Measurements from ENCODE around the gene SNX13. TPM values are rescaled to one million over a fixed set of nuclear protein-coding genes. Genes with fewer than 3 reads are reported as not detected.

SNX13 gene
- total and polyA plus RNA-seq, 2 experiments from 2014 or later, result 7.5 to 42.7 TPM

- Histone ChIP-seq H3K4me2 (no peak overlapping the region), H2AFZ (no peak overlapping the region), H3K4me1 (ENCODE audit: insufficient read depth) (peaks cover 4% of the 10 kb centered on the region; the same call in 1 of the 2 replicates), H3K36me3 (ENCODE audit: insufficient read depth) (no peaks in the 10 kb centered on the region), H3K79me2 (replicated peaks; ENCODE audit: insufficient read depth) (no peaks in the 10 kb centered on the region), H3K4me3 (no peak overlapping the region), H3F3A (replicated peaks; ENCODE audit: low read depth) (no peaks in the 10 kb centered on the region), H4K20me1 (replicated peaks; ENCODE audit: insufficient read depth) (no peaks in the 10 kb centered on the region), H3K27me3 (ENCODE audit: insufficient read depth) (no peaks in the 10 kb centered on the region), H3K9me2 (ENCODE audit: insufficient read depth) (no peaks in the 10 kb centered on the region), H3K27ac (ENCODE audit: low read depth) (no peak overlapping the region)
- no peak overlapping the region for H3K27ac Mint-ChIP-seq
- no peak overlapping the region for H3K4me3 Mint-ChIP-seq
- DNase-seq (ENCODE audit: low spot score) (no peak), ATAC-seq (no peak)
- H3K9me3 Mint-ChIP-seq, result no peaks in the 10 kb centered on the region
- H3K27me3 Mint-ChIP-seq (ENCODE audit: insufficient read depth, low read depth, poor library complexity), result no peaks in the 10 kb centered on the region
- H3K36me3 Mint-ChIP-seq (ENCODE audit: low read depth), result no peaks in the 10 kb centered on the region
- TF ChIP-seq POLR2AphosphoS5 (IDR thresholded peaks at IDR 0.05; ENCODE audit: low read depth) (no peak), CREB1 (CRISPR knock-in tag; IDR thresholded peaks at IDR 0.05; ENCODE audit: low read depth) (no peak), EZH2 (IDR thresholded peaks at IDR 0.05; ENCODE audit: low read depth, unreplicated experiment) (no peak), ZNF114 (CRISPR knock-in tag; IDR thresholded peaks at IDR 0.05) (no peak), JUNB (IDR thresholded peaks at IDR 0.05; ENCODE audit: unreplicated experiment) (no peak), ETS1 (IDR thresholded peaks at IDR 0.05) (no peak), STAT1 (IDR thresholded peaks at IDR 0.05; ENCODE audit: unreplicated experiment) (no peak), ZNF331 (CRISPR knock-in tag; IDR thresholded peaks at IDR 0.05; ENCODE audit: low read depth) (no peak), NANOG (IDR thresholded peaks at IDR 0.05; ENCODE audit: borderline replicate concordance) (no peak), EZH2phosphoT487 (IDR thresholded peaks at IDR 0.05; ENCODE audit: unreplicated experiment) (no peak)
- TF ChIP-seq, protein P1, sequence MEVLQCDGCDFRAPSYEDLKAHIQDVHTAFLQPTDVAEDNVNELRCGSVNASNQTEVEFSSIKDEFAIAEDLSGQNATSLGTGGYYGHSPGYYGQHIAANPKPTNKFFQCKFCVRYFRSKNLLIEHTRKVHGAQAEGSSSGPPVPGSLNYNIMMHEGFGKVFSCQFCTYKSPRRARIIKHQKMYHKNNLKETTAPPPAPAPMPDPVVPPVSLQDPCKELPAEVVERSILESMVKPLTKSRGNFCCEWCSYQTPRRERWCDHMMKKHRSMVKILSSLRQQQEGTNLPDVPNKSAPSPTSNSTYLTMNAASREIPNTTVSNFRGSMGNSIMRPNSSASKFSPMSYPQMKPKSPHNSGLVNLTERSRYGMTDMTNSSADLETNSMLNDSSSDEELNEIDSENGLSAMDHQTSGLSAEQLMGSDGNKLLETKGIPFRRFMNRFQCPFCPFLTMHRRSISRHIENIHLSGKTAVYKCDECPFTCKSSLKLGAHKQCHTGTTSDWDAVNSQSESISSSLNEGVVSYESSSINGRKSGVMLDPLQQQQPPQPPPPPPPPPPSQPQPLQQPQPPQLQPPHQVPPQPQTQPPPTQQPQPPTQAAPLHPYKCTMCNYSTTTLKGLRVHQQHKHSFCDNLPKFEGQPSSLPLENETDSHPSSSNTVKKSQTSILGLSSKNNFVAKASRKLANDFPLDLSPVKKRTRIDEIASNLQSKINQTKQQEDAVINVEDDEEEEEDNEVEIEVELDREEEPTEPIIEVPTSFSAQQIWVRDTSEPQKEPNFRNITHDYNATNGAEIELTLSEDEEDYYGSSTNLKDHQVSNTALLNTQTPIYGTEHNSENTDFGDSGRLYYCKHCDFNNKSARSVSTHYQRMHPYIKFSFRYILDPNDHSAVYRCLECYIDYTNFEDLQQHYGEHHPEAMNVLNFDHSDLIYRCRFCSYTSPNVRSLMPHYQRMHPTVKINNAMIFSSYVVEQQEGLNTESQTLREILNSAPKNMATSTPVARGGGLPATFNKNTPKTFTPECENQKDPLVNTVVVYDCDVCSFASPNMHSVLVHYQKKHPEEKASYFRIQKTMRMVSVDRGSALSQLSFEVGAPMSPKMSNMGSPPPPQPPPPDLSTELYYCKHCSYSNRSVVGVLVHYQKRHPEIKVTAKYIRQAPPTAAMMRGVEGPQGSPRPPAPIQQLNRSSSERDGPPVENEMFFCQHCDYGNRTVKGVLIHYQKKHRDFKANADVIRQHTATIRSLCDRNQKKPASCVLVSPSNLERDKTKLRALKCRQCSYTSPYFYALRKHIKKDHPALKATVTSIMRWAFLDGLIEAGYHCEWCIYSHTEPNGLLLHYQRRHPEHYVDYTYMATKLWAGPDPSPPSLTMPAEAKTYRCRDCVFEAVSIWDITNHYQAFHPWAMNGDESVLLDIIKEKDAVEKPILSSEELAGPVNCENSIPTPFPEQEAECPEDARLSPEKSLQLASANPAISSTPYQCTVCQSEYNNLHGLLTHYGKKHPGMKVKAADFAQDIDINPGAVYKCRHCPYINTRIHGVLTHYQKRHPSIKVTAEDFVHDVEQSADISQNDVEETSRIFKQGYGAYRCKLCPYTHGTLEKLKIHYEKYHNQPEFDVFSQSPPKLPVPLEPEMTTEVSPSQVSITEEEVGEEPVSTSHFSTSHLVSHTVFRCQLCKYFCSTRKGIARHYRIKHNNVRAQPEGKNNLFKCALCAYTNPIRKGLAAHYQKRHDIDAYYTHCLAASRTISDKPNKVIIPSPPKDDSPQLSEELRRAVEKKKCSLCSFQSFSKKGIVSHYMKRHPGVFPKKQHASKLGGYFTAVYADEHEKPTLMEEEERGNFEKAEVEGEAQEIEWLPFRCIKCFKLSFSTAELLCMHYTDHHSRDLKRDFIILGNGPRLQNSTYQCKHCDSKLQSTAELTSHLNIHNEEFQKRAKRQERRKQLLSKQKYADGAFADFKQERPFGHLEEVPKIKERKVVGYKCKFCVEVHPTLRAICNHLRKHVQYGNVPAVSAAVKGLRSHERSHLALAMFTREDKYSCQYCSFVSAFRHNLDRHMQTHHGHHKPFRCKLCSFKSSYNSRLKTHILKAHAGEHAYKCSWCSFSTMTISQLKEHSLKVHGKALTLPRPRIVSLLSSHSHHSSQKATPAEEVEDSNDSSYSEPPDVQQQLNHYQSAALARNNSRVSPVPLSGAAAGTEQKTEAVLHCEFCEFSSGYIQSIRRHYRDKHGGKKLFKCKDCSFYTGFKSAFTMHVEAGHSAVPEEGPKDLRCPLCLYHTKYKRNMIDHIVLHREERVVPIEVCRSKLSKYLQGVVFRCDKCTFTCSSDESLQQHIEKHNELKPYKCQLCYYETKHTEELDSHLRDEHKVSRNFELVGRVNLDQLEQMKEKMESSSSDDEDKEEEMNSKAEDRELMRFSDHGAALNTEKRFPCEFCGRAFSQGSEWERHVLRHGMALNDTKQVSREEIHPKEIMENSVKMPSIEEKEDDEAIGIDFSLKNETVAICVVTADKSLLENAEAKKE (CRISPR knock-in tag; IDR thresholded peaks at IDR 0.05), result no peak
- TF ChIP-seq, protein P2, sequence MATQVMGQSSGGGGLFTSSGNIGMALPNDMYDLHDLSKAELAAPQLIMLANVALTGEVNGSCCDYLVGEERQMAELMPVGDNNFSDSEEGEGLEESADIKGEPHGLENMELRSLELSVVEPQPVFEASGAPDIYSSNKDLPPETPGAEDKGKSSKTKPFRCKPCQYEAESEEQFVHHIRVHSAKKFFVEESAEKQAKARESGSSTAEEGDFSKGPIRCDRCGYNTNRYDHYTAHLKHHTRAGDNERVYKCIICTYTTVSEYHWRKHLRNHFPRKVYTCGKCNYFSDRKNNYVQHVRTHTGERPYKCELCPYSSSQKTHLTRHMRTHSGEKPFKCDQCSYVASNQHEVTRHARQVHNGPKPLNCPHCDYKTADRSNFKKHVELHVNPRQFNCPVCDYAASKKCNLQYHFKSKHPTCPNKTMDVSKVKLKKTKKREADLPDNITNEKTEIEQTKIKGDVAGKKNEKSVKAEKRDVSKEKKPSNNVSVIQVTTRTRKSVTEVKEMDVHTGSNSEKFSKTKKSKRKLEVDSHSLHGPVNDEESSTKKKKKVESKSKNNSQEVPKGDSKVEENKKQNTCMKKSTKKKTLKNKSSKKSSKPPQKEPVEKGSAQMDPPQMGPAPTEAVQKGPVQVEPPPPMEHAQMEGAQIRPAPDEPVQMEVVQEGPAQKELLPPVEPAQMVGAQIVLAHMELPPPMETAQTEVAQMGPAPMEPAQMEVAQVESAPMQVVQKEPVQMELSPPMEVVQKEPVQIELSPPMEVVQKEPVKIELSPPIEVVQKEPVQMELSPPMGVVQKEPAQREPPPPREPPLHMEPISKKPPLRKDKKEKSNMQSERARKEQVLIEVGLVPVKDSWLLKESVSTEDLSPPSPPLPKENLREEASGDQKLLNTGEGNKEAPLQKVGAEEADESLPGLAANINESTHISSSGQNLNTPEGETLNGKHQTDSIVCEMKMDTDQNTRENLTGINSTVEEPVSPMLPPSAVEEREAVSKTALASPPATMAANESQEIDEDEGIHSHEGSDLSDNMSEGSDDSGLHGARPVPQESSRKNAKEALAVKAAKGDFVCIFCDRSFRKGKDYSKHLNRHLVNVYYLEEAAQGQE (IDR thresholded peaks at IDR 0.05; ENCODE audit: unreplicated experiment), result no peak
- TF ChIP-seq, protein P3, sequence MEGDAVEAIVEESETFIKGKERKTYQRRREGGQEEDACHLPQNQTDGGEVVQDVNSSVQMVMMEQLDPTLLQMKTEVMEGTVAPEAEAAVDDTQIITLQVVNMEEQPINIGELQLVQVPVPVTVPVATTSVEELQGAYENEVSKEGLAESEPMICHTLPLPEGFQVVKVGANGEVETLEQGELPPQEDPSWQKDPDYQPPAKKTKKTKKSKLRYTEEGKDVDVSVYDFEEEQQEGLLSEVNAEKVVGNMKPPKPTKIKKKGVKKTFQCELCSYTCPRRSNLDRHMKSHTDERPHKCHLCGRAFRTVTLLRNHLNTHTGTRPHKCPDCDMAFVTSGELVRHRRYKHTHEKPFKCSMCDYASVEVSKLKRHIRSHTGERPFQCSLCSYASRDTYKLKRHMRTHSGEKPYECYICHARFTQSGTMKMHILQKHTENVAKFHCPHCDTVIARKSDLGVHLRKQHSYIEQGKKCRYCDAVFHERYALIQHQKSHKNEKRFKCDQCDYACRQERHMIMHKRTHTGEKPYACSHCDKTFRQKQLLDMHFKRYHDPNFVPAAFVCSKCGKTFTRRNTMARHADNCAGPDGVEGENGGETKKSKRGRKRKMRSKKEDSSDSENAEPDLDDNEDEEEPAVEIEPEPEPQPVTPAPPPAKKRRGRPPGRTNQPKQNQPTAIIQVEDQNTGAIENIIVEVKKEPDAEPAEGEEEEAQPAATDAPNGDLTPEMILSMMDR (conservative IDR thresholded peaks at IDR 0.05; ENCODE audit: low read depth in 2 of 2), result no peak
- peaks cover 16% of the 10 kb centered on the region; the same call in 2 of the 3 replicates for H3K4me1 Mint-ChIP-seq
These were observed 158.1 kb downstream of the SNX13 start for GRCh38 chr7:17782216-17782549.

Data from GM23338 (cell line).